Neural crest cell (in vitro differentiated cells): ENCODE measurements around the gene NRG4. TPM values are rescaled to one million over a fixed set of nuclear protein-coding genes. Genes with fewer than 3 reads are reported as not detected.

ENCODE experiments used
- DNase-seq: peaks from one replicate; pipeline ENCODE4 v3.0.0; 2021; ENCODE audit warnings: low read depth, mixed read lengths, low spot score
- H3K27ac Mint-ChIP-seq: one replicate; pipeline ENCODE4 v1.8.0; 2021; ENCODE audit warnings: mild to moderate bottlenecking, mixed read lengths; ENCODE audit not compliant: unreplicated experiment
- H3K27me3 Mint-ChIP-seq: 2 replicates; pipeline ENCODE4 v1.8.0; 2021; ENCODE audit warnings: low read depth, mild to moderate bottlenecking, mixed read lengths
- H3K36me3 Mint-ChIP-seq: 2 replicates; pipeline ENCODE4 v1.8.0; 2021; ENCODE audit warnings: low read depth, mild to moderate bottlenecking, mixed read lengths
- H3K4me1 Mint-ChIP-seq: 2 replicates; pipeline ENCODE4 v1.8.0; 2021; ENCODE audit warnings: mixed read lengths
- H3K4me3 Mint-ChIP-seq: one replicate; pipeline ENCODE4 v1.8.0; 2021; ENCODE audit warnings: mild to moderate bottlenecking, mixed read lengths
- H3K9me3 Mint-ChIP-seq: 2 replicates; pipeline ENCODE4 v1.8.0; 2021; ENCODE audit warnings: mixed read lengths
- total RNA-seq: library from RNA; stranded (reverse); gene quantifications from 2 replicates; pipeline ENCODE4 v1.2.1, GENCODE V29; 2021
- TF ChIP-seq, protein P1 (sequence below): fragments of 200-600 bp; sonication (generic); conservative IDR thresholded peaks from 2 replicates; pipeline ENCODE4 v1.5.0; 2021; ENCODE audit warnings: antibody characterized with exemption, mild to moderate bottlenecking

Gene NRG4
- total RNA-seq, 1 donor from 2014 or later: not detected

- H3K9me3 Mint-ChIP-seq: no peaks in the 10 kb centered on the region
- no peak for DNase-seq
- no peak overlapping the region for H3K27ac Mint-ChIP-seq
- H3K27me3 Mint-ChIP-seq: no peaks in the 10 kb centered on the region
- no peaks in the 10 kb centered on the region for H3K36me3 Mint-ChIP-seq
- H3K4me1 Mint-ChIP-seq: no peaks in the 10 kb centered on the region
- TF ChIP-seq, protein P1, sequence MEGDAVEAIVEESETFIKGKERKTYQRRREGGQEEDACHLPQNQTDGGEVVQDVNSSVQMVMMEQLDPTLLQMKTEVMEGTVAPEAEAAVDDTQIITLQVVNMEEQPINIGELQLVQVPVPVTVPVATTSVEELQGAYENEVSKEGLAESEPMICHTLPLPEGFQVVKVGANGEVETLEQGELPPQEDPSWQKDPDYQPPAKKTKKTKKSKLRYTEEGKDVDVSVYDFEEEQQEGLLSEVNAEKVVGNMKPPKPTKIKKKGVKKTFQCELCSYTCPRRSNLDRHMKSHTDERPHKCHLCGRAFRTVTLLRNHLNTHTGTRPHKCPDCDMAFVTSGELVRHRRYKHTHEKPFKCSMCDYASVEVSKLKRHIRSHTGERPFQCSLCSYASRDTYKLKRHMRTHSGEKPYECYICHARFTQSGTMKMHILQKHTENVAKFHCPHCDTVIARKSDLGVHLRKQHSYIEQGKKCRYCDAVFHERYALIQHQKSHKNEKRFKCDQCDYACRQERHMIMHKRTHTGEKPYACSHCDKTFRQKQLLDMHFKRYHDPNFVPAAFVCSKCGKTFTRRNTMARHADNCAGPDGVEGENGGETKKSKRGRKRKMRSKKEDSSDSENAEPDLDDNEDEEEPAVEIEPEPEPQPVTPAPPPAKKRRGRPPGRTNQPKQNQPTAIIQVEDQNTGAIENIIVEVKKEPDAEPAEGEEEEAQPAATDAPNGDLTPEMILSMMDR: no peak
- H3K4me3 Mint-ChIP-seq: no peak overlapping the region
These were observed 66.3 kb downstream of the NRG4 start for GRCh38 chr15:75945953-75946352.

DNA sequence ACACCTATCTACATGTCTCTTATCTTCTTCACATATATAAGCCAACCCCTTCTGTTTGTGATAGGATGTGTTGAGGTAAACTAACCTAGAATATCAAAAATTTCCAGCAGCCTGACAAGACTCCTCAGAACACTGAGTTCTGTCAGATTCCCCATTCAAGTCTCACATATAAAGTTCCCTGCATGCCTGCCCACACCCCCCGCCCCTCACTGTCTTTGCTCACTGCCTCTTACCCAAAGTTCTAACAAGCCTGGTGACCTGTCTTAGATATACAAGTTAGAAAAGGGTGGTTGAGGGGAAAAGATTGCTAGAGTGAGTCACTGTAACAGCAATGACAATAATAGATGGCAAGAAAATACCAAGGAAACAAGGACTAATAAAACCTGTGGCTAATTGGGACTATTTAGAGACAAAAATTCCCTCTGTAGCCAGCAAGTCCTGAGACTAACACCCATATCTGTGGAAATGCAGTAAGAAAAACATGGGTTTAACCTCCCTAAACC, 68.5 kb downstream of the NRG4 start:
- no peak for DNase-seq
- Mint-ChIP-seq H3K36me3 (peaks cover 11% of the 10 kb centered on the region), H3K9me3 (peaks cover 3% of the 10 kb centered on the region), H3K27ac (no peak overlapping the region), H3K27me3 (no peaks in the 10 kb centered on the region), H3K4me3 (no peak overlapping the region), H3K4me1 (no peaks in the 10 kb centered on the region)
- TF ChIP-seq, protein P1: no peak

DNA sequence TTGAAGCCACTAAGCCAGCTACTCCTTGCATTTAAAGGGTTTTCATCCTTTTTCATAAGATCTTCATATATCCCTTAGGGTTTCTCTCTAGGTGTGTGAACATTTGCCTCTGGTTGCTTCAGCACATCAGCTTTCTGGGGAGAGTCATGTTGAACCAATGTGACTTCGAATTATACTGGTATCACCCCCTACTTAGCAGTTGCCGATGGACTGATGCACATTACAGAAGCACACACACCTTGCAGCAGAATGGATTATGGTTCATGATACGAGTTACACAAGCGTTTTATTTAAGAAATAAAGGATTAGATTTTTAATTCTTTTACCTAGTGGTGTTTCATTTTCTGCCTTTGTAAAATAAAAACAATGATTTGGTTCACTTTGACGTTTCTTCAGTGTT, 69.0 kb downstream of the NRG4 start:
- Mint-ChIP-seq H3K27ac (no peak overlapping the region), H3K27me3 (no peaks in the 10 kb centered on the region), H3K4me3 (no peak overlapping the region), H3K4me1 (no peaks in the 10 kb centered on the region), H3K36me3 (peaks cover 16% of the 10 kb centered on the region), H3K9me3 (peaks cover 6% of the 10 kb centered on the region)
- no peak for DNase-seq
- TF ChIP-seq, protein P1: no peak

- Mint-ChIP-seq H3K4me3 (no peak overlapping the region), H3K9me3 (peaks cover 10% of the 10 kb centered on the region), H3K4me1 (no peaks in the 10 kb centered on the region), H3K27ac (no peak overlapping the region), H3K36me3 (peaks cover 24% of the 10 kb centered on the region), H3K27me3 (no peaks in the 10 kb centered on the region)
- TF ChIP-seq, protein P1: no peak
- no peak for DNase-seq
These were observed 69.8 kb downstream of the NRG4 start for GRCh38 chr15:75942464-75942863.

- H3K4me1 Mint-ChIP-seq: peaks cover 15% of the 10 kb centered on the region
- TF ChIP-seq, protein P1: no peak
- no peak overlapping the region for H3K27ac Mint-ChIP-seq
- H3K36me3 Mint-ChIP-seq: peaks cover 26% of the 10 kb centered on the region
- H3K4me3 Mint-ChIP-seq: no peak overlapping the region
- no peaks in the 10 kb centered on the region for H3K27me3 Mint-ChIP-seq
- DNase-seq: no peak
- H3K9me3 Mint-ChIP-seq: no peaks in the 10 kb centered on the region
These were observed 81.4 kb downstream of the NRG4 start for GRCh38 chr15:75930866-75931265.
